Erythroblast (primary cell): ENCODE measurements around the gene GPR37.

Source experiments
- DNase-seq, 2 experiments: peaks; one replicate each; lab custom pipeline; 2025; lab: John Stamatoyannopoulos, UW
- GATA1 ChIP-seq: IDR thresholded peaks from 2 replicates; pipeline ENCODE4 v1.6.1; 2011; ENCODE audit warnings: low read depth, mild to moderate bottlenecking, control low read depth, low read length, moderate library complexity
- POLR2A ChIP-seq: IDR thresholded peaks from 2 replicates; pipeline ENCODE4 v1.6.1; 2011; ENCODE audit warnings: mild to moderate bottlenecking, low read length

GPR37 gene

GRCh38 chr7:124765401-124766352 lies at the start of gene GPR37:
GPR37 (minus strand) TSS chr7:124765792; CDS start chr7:124764976, 816 bp downstream.
- DNase-seq: peak; percentile 38 to 42
- TF ChIP-seq POLR2A: no peak
- TF ChIP-seq GATA1: no peak

- no peak for DNase-seq
- no peak for TF ChIP-seq POLR2A
- TF ChIP-seq GATA1: no peak
Measured at GRCh38 chr7:124813994-124814798, 48.6 kb upstream of the GPR37 start.

- no peak for DNase-seq
- TF ChIP-seq POLR2A (no peak), GATA1 (no peak)
Measured at GRCh38 chr7:124812764-124813163, 47.2 kb upstream of the GPR37 start.

- TF ChIP-seq POLR2A (no peak), GATA1 (no peak)
- DNase-seq: no peak
Measured at GRCh38 chr7:124811341-124811740, 45.7 kb upstream of the GPR37 start.

- no peak for DNase-seq
- TF ChIP-seq POLR2A (no peak), GATA1 (no peak)
Measured at GRCh38 chr7:124810605-124811004, 45.0 kb upstream of the GPR37 start.

- no peak for TF ChIP-seq GATA1
- no peak for TF ChIP-seq POLR2A
- no peak for DNase-seq
Measured at GRCh38 chr7:124808206-124808605, 42.6 kb upstream of the GPR37 start.

- no peak for DNase-seq
- TF ChIP-seq POLR2A (no peak), GATA1 (no peak)
Measured at GRCh38 chr7:124801330-124801895, 35.8 kb upstream of the GPR37 start.

- TF ChIP-seq GATA1 (no peak), POLR2A (no peak)
- DNase-seq: no peak
Measured at GRCh38 chr7:124800386-124800785, 34.8 kb upstream of the GPR37 start.

- DNase-seq: no peak
- TF ChIP-seq POLR2A: no peak
- no peak for TF ChIP-seq GATA1
Measured at GRCh38 chr7:124799448-124799847, 33.9 kb upstream of the GPR37 start.

GRCh38 chr7:124796771-124797170 lies 31.2 kb upstream of the GPR37 start:
- no peak for DNase-seq
- TF ChIP-seq POLR2A: no peak
- TF ChIP-seq GATA1: no peak

- TF ChIP-seq POLR2A (no peak), GATA1 (no peak)
Measured at GRCh38 chr7:124792696-124793095, 27.1 kb upstream of the GPR37 start.

GRCh38 chr7:124792002-124792401 lies 26.4 kb upstream of the GPR37 start:
- TF ChIP-seq GATA1 (no peak), POLR2A (no peak)
- no peak for DNase-seq

More at GRCh38 chr7:124792696-124793095, 27.1 kb upstream of the GPR37 start:
- no peak for DNase-seq

- no peak for TF ChIP-seq GATA1
- DNase-seq: no peak
Measured at GRCh38 chr7:124791426-124791825, 25.8 kb upstream of the GPR37 start.
